GM19351 (cell line): Measurements from ENCODE around the gene ACER3.
A peak's percentile ranks its signal among the peaks of the same experiment; 100 is the strongest.
"Not testable (repeated sequence)": the region's sequence is repeated elsewhere in the genome, so short reads cannot be mapped to it uniquely, and the experiment has no call there.

ENCODE experiments used
- ATAC-seq: cut with Tn5 transposase; IDR thresholded peaks from one replicate; pipeline ENCODE4 v1.9.1; 2021; ENCODE audit warnings: mild to moderate bottlenecking, moderate library complexity; ENCODE audit not compliant: unreplicated experiment

ACER3 gene

GRCh38 chr11:76860539-76861475 lies at the start of gene ACER3:
Gene ACER3, plus strand, starts transcription at chr11:76860918. Its CDS starts 59 bp downstream, at chr11:76860977.
- peak; percentile 96 for ATAC-seq

GRCh38 chr11:76811259-76811658 lies 49.5 kb upstream of the ACER3 start:
- ATAC-seq, result no peak

GRCh38 chr11:76814414-76814813 lies 46.3 kb upstream of the ACER3 start:
- ATAC-seq, result no peak

GRCh38 chr11:76815678-76816077 lies 45.0 kb upstream of the ACER3 start:
- not testable (repeated sequence) for ATAC-seq

GRCh38 chr11:76820184-76820566 lies 40.5 kb upstream of the ACER3 start:
- no peak for ATAC-seq

GRCh38 chr11:76821396-76821795 lies 39.3 kb upstream of the ACER3 start:
- not testable (repeated sequence) for ATAC-seq

GRCh38 chr11:76822406-76822805 lies 38.3 kb upstream of the ACER3 start:
- ATAC-seq, result no peak

- no peak for ATAC-seq
Measured at GRCh38 chr11:76823481-76824028, 37.2 kb upstream of the ACER3 start.

- no peak for ATAC-seq
Measured at GRCh38 chr11:76824083-76824939, 36.4 kb upstream of the ACER3 start.

GRCh38 chr11:76824980-76825725 lies 35.6 kb upstream of the ACER3 start:
- no peak for ATAC-seq

- no peak for ATAC-seq
Measured at GRCh38 chr11:76825726-76826396, 34.9 kb upstream of the ACER3 start.

- ATAC-seq, result not testable (repeated sequence)
Measured at GRCh38 chr11:76826508-76826907, 34.2 kb upstream of the ACER3 start.

- ATAC-seq, result not testable (repeated sequence)
Measured at GRCh38 chr11:76827005-76827404, 33.7 kb upstream of the ACER3 start.

GRCh38 chr11:76830639-76831327 lies 29.9 kb upstream of the ACER3 start:
- ATAC-seq, result no peak

- ATAC-seq, result no peak
Measured at GRCh38 chr11:76831686-76832310, 28.9 kb upstream of the ACER3 start.

GRCh38 chr11:76832361-76832760 lies 28.4 kb upstream of the ACER3 start:
- ATAC-seq, result no peak

- no peak for ATAC-seq
Measured at GRCh38 chr11:76834151-76834550, 26.6 kb upstream of the ACER3 start.

GRCh38 chr11:76835036-76835435 lies 25.7 kb upstream of the ACER3 start:
- ATAC-seq, result no peak
